ENCODE results near the gene TMEM106A.
"Not testable (repeated sequence)": the region's sequence is repeated elsewhere in the genome, so short reads cannot be mapped to it uniquely, and the experiment has no call there.

Gene TMEM106A

DNA sequence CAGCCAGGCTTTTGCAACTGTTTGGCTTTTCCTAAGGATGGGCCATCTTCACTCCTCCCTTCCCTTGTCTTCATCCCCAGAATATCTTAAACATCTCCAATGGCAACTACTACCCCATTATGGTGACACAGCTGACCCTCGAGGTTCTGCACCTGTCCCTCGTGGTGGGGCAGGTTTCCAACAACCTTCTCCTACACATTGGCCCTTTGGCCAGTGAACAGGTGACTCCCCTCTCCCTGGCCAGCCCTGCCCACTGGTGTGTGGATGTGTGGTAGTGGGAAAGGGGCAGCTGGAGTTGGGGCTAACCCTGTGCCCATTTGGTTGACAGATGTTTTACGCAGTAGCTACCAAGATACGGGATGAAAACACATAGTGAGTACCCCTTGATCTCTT is 4.7 kb downstream of the TMEM106A start:
- no peak for DNase-seq

DNA sequence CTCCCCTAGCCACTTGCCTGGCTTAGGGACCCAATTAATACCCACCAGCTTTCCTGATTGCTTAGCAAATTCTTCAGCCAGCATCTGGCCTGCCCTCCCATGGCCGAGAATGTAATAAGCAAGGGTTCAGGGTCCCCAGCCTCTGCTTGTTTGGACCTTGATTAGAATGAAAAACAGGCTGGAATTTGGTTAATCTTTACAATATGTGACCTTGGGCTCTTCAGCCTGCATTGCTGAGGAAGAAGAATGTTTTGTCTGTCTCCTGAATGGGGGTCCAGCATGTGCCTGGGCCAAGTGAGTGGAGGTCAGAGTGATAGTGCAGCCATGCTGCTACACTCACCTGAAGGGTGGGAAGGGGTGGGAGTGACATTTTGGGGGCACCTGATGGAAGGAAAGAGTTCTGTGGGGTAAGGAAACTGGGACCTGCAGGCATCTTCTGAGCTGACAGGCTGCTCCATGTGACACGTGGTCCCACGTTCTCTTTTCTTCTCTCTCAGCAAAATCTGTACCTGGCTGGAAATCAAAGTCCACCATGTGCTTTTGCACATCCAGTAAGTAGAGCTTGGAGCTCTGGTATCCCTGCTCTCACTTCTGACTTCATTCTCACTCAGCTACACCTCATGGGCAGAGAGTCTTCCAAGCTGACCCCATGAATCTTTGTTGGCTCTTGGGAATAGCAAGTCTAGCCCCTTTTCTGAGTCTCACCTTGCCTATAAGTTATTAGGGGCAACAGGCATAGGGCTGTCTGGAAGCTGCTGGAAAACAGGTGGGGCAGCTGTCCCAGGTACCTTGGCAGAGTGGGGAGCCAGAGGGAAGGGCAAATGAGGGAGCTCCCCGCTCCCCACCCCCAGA is 5.3 kb downstream of the TMEM106A start:
- no peak for DNase-seq

DNA sequence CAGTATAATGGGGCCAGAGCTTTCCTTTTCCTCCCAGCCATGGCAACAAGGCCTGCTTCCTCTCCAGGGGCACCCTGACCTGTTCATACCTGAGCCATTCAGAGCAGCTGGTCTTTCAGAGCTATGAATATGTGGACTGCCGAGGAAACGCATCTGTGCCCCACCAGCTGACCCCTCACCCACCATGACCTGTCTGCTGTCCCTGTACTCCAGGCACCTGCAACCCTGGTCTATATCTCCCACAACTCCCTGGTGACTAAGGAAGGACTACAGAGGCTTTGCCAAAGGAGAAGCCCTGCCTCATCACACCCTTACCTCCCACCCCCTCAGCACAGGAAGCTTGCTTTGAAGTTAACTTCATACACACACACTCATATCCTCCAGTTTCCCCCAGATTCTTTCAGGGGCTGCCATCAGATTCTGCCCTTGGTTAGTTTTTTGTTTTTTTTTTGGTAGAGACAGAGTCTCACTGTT is 6.0 kb downstream of the TMEM106A start:
- peak in 1 of 2 donors; percentile 18 for DNase-seq

DNA sequence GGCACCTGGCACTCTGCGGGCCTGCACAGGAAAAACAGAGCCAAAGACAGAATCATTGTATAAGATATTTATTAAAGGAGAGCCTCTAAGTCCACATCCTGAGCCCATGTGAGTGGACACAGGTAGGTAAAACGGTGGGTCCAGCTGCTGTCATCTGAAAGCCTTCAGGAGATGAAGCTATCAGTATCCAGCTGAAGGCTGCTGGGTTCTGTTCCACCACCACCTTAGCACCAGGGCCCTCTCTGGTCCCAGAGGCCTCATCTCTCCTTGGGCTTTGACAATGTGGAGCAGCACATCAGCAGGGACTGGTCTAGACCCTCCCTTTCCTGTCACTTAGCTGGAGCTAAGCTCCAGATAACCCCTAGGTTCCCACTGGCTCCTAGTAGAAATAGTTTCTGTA is 7.3 kb downstream of the TMEM106A start:
- no peak for DNase-seq

DNA sequence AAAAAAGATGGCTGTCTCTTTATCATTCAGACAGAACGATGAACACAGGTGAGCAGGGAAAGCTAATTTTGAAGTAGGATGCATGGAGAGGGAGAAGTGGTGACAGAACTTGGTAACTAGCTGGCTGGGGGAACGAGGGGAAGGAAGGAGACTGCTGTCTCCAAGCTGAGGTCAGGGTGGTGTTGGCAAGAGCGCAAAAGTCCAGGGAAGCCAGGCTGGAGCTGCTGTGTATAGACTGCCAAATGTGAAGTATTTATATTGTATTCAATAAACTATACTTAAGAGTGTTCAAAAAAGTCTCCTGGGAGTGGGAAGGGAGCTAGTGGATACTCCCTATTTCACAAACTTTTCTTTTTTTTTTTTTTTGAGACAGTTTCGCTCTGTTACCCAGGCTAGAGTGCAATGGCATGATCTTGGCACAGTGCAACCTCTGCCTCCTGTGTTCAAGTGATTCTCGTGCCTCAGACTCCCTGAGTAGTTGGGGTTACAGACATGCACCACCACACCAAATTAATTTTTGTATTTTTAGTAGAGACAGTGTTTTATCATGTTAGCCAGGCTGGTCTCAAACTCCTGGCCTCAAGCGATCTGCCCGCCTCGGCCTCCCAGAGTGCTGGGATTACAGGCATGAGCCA is 8.2 kb downstream of the TMEM106A start:
- DNase-seq: peak in 1 of 2 donors; percentile 9

DNA sequence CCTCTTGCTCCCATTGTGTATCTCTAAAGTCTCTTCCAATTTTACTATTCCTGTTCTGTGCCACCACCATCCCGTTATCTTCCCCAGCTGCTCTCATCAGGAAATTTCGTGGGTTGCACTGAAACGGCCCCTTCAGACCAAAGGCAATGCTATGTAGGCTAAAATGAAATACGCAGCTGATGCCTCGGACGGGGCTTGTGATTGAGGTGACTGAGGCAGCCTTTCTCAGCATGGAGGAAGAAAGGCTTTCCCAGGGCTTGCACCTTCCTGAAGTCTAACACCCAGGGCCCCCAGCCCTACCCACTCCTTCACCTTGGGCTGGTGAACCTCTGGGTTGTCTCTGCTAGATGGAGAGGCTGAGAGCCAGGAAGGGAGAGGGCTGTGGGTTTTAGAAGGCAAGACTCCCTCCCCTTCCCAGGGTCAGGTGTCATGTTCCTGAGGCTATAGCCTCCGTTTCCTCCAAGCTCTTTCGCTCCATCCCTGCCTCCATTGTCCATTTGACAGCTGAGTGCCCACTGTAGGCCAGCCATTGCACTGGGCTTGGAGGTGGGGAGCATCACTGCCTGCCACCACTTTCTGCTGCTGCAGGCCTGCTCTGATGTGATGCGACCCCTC is 8.9 kb downstream of the TMEM106A start:
- DNase-seq: peak in 1 of 2 donors; percentile 7

DNA sequence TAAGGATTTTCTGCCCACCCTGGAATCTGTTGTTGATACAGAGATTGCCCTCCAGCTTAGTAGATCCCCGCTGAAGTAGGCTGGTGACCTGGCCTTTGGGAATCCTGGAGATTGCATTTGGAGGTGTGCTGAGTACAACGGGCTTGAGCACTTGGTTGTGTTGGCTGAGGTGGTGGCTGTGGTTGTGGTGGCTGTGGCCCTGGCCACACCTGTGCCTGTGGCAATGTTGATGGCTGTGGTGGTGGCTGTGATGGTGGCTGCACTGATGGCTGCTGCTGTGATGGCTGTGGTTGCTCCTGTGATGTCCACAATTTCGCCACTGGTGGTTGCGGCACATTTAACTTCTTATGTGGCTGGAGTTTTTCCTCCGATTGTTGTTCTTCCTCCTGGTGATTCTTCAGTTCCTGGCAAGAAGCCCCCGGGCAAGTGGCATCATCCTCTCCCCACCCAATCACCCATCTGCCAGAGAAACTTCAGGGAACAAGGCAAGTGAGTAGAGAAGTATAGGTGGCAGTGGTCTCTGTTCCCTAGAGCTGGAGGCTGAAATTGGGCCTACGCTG is 12.6 kb downstream of the TMEM106A start:
- DNase-seq: no peak

DNA sequence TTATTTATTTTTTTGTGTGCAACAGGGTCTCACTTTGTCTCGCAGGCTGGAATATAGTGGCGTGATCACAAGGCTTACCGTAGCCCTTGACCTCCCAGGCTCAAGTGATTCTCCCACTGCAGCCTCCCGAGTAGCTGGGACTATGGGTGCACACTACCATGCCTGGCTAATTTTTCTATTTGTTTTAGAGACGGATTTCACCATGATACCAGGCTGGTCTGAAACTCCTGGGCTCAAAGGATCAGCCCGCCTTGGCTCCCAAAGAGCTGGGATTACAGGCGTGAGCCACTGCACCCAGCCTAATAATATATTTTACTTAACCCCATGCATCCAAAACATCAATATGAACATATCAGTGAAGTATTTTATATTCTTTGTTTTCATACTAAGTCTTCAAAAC is 14.7 kb downstream of the TMEM106A start:
- no peak for DNase-seq

DNA sequence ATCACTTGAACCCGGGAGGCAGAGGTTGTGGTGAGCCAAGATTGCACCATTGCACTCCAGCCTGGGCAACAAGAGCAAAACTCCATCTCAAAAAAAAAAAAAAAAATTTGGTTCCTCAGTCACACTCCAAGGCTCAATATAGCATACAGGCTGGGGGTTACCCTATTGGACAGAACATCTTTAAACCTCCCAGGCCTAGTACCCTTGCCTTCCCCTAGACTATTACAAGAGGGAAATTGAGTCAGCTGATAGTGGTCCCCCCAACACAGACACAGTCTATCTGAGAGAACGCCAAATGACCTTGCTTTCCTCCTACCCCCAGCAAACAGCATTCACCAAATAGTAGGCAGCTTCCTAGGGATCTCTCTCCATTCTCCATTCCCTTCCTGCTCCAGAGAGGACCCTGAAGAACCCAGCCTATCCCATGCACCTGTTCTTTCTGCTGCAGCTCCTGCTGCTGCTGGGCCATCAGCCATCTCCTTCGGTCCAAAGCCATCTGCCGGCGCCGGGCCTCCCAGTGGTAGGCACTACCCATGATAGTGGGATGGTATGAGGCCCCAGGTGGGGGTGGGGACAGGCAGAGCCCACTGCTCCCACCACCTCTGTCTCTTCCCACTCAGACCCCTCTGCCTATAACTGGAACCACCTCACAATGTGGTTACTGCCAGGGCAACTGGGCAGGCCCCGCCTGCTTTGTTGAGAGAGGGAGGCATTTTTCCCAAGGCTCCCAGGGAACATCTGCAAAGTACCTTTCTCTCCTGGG is 16.5 kb downstream of the TMEM106A start, which contains the start of gene CCDC200:
Gene CCDC200, minus strand, starts transcription at position 604 of the 763 bp plus-strand sequence. Its CDS starts 69 bp downstream, at position 535.
- DNase-seq: not testable (repeated sequence)

DNA sequence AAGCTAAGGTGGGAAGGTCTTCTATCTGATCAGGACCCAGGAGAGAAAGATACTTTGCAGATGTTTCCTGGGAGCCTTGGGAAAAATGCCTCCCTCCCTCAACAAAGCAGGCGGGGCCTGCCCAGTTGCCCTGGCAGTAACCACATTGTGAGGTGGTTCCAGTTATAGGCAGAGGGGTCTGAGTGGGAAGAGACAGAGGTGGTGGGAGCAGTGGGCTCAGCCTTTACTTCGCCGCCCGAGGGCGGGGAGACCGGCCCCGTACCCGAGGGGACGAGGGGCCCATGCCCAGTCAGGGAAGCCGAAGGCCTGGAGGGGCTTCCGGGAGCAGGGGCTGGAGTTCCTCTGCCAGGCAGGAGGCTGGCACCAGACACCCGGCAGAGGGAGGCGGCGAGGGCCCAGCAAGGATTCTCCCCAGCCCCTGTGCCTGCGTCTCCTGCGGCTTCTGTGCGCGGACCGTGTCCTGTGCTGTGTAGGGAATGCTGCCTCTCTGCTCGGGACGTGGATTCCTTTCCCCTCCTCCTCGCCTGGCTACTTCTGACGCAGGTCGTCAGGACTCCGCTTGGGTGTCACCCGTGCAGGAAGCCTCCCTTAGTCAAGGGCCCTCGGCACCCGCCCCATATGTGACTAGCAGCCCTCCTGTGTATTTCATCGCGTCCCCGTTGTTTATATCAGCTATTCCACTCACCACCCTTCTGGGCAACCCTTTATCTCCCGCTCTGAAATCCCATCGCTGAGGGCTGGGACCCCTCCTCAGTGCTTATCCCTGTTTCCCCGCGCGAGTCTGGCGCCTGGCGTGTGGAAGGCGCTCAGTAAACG is 19.7 kb downstream of the TMEM106A start:
- DNase-seq: peak in 1 of 2 donors; percentile 9

DNA sequence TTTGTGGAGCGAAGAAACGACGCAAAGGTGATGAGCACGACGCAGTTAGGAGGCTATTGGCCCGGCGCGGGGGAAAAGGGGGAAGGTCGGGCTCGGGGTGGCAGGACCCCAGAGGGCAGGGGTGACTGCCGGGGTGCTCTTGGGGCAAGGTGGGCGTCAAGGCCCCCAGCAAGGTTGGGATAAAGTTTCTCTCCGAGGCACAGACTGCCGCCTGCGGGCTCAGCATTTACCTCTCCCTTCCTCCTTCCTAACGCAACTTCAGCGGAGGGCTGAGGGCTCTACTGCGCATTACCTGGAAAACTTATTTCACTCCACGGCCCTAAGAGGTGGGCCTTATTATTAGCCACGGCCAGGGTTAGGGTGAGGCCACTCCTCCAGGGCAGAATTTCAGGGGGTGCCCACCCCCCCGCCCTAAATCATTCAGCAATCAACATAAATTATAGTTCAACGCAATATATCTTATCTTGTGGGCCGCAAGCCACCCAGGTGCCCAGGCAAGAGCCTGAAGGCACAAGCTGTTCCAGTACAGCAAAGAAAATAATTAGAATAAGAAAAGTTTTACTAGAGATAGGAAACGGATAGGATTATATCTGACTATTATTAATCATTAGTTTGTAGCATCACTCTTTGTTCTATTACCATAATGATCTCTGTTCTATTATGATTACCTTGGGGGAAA is 20.5 kb downstream of the TMEM106A start:
- DNase-seq: peak in 1 of 2 donors; percentile 57

DNA sequence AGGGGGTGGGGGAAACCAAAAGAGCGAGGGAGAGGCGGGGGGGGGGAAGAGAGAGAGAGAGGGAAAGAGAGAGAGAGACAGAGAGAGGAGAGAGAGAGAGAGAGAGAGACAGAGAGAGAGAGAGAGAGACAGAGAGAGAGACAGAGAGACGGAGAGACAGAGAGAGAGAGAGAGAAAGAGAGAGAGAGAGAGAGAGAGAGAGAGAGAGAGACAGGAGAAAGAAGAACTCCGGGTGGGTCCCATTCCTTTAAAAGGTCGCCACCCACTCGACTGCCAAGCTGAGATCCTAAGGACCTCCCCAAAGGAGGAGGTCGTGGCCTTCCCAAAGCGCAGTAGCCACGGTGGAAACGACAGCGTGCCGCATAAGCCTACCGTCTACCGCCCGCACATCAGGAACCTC is 21.6 kb downstream of the TMEM106A start:
- not testable (repeated sequence) for DNase-seq

DNA sequence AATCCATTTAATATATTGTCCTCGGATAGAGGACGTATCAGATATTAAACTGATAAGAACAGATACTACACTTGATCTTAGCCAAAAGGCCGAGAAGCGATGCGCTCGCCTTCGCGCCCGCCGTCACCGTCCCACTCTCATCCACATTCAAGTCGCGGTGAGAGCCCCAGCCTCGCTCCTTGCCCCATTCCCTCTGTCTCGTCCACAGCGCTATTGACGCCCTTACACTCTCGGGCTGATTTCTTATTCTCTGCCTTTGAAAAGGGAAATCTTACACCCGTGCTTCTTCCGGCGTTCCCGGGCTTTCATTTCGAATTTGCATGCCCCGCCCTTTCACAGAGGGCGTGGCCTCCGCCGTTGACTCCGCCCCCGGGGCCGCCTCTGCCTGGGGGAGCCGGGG is 22.2 kb downstream of the TMEM106A start, which contains the start of gene RNU2-1:
Gene RNU2-1, minus strand, starts transcription at position 101 of the 400 bp plus-strand sequence.
- DNase-seq: not testable (repeated sequence)

DNA sequence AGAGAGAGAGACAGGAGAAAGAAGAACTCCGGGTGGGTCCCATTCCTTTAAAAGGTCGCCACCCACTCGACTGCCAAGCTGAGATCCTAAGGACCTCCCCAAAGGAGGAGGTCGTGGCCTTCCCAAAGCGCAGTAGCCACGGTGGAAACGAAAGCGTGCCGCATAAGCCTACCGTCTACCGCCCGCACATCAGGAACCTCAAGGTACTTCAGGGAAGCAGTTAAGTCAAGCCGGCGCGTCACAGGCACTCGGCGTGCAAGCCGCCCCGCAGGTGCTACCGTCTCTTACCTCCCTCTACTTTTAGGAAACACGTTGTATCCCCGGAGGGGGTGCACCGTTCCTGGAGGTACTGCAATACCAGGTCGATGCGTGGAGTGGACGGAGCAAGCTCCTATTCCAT is 27.9 kb downstream of the TMEM106A start:
- DNase-seq: not testable (repeated sequence)

DNA sequence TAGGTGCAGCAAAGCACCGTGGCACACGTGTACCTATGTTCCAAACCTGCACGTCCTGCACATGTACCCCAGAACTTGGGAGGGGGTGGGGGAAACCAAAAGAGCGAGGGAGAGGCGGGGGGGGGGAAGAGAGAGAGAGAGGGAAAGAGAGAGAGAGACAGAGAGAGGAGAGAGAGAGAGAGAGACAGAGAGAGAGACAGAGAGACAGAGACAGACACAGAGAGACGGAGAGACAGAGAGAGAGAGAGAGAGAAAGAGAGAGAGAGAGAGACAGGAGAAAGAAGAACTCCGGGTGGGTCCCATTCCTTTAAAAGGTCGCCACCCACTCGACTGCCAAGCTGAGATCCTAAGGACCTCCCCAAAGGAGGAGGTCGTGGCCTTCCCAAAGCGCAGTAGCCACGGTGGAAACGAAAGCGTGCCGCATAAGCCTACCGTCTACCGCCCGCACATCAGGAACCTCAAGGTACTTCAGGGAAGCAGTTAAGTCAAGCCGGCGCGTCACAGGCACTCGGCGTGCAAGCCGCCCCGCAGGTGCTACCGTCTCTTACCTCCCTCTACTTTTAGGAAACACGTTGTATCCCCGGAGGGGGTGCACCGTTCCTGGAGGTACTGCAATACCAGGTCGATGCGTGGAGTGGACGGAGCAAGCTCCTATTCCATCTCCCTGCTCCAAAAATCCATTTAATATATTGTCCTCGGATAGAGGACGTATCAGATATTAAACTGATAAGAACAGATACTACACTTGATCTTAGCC is 29.1 kb downstream of the TMEM106A start:
- not testable (repeated sequence) for DNase-seq

DNA sequence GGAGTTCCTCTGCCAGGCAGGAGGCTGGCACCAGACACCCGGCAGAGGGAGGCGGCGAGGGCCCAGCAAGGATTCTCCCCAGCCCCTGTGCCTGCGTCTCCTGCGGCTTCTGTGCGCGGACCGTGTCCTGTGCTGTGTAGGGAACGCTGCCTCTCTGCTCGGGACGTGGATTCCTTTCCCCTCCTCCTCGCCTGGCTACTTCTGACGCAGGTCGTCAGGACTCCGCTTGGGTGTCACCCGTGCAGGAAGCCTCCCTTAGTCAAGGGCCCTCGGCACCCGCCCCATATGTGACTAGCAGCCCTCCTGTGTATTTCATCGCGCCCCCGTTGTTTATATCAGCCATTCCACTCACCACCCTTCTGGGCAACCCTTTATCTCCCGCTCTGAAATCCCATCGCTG is 34.8 kb downstream of the TMEM106A start:
- not testable (repeated sequence) for DNase-seq

Measured in stimulated activated CD4-positive, alpha-beta T cell treated with anti-CD3 and anti-CD28 coated beads, Interleukin-2, amount 100 ng/mL, for 24 hours (primary cell).